ENCODE data around the gene ZFR2.

DNA sequence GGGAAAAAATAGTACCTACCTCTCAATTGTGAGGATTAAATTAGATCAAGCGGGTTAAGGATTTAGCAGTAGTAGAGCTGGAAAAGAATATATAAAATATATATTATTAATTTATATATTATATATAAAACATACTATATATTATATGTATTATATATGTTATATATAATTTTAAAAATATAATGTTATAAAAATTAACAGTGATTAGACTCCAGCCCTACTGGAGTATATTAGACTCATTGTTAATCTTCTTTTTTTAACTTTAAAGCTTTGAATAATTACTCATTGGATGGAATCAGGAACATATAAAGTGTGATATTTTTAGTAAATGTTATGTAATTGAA, 106.7 kb downstream of the ZFR2 start:
- TF ChIP-seq, protein P1, sequence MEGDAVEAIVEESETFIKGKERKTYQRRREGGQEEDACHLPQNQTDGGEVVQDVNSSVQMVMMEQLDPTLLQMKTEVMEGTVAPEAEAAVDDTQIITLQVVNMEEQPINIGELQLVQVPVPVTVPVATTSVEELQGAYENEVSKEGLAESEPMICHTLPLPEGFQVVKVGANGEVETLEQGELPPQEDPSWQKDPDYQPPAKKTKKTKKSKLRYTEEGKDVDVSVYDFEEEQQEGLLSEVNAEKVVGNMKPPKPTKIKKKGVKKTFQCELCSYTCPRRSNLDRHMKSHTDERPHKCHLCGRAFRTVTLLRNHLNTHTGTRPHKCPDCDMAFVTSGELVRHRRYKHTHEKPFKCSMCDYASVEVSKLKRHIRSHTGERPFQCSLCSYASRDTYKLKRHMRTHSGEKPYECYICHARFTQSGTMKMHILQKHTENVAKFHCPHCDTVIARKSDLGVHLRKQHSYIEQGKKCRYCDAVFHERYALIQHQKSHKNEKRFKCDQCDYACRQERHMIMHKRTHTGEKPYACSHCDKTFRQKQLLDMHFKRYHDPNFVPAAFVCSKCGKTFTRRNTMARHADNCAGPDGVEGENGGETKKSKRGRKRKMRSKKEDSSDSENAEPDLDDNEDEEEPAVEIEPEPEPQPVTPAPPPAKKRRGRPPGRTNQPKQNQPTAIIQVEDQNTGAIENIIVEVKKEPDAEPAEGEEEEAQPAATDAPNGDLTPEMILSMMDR (IDR thresholded peaks at IDR 0.05) = no peak
- TF ChIP-seq, protein P2, sequence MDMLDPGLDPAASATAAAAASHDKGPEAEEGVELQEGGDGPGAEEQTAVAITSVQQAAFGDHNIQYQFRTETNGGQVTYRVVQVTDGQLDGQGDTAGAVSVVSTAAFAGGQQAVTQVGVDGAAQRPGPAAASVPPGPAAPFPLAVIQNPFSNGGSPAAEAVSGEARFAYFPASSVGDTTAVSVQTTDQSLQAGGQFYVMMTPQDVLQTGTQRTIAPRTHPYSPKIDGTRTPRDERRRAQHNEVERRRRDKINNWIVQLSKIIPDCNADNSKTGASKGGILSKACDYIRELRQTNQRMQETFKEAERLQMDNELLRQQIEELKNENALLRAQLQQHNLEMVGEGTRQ (IDR thresholded peaks at IDR 0.05; ENCODE audit: borderline replicate concordance, low read depth, low read length) = no peak
- TF ChIP-seq, protein P3, sequence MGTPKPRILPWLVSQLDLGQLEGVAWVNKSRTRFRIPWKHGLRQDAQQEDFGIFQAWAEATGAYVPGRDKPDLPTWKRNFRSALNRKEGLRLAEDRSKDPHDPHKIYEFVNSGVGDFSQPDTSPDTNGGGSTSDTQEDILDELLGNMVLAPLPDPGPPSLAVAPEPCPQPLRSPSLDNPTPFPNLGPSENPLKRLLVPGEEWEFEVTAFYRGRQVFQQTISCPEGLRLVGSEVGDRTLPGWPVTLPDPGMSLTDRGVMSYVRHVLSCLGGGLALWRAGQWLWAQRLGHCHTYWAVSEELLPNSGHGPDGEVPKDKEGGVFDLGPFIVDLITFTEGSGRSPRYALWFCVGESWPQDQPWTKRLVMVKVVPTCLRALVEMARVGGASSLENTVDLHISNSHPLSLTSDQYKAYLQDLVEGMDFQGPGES (IDR thresholded peaks at IDR 0.05; ENCODE audit: low read depth, low read length) = no peak
